H1 (cell line): ENCODE results near the gene WSCD2. TPM values are rescaled to one million over a fixed set of nuclear protein-coding genes. Genes with fewer than 3 reads are reported as not detected.

Experiments used
- CHD7 ChIP-seq: fragments of 300-600 bp; sonication (generic); IDR thresholded peaks from 2 replicates; pipeline ENCODE4 v1.7.1; 2012; ENCODE audit warnings: low read length, moderate library complexity, mild to moderate bottlenecking, inconsistent platforms; ENCODE audit not compliant: insufficient replicate concordance
- SUZ12 ChIP-seq: fragments of 200-600 bp; sonication (generic); IDR thresholded peaks from 2 replicates; pipeline ENCODE4 v1.6.1; 2012; ENCODE audit warnings: mild to moderate bottlenecking, inconsistent platforms, low read length, moderate library complexity, mixed read lengths
- polyA plus RNA-seq, 7 experiments: library from polyadenylated mRNA; depleted of rRNA in 3 of 7; stranded (reverse) in 5 of 7; unstranded in 2 of 7; fragments of >200 nt in 5 of 7; fragments of 200-250 nt in 2 of 7; gene quantifications; 1 replicate in 5 of 7; 2 replicates in 1 of 7; 4 replicates in 1 of 7; pipeline versions ENCODE4 v1.2.1 to v1.2.3, GENCODE V29; 2011 to 2013; ENCODE audit warnings: missing spikeins in 2 of 7, mixed read lengths in 2 of 7
- total RNA-seq: library from RNA; stranded (reverse); fragmentation: NEBNext Ultra II Directional; extraction: Animal tissue kit (Norgen Biotek cat#: 25700); gene quantifications from 2 replicates; pipeline ENCODE4 v1.2.1, GENCODE V29; 2021

The WSCD2 gene
- total and polyA plus RNA-seq, 2 of the 8 experiments (the other 6 are each of a cell fraction or from before 2014, with no cell fraction given): 1.3 to 2.2 TPM

- TF ChIP-seq CHD7 (no peak), SUZ12 (no peak)
These were observed 108.2 kb downstream of the WSCD2 start (continued) for GRCh38 chr12:108237272-108237671.
